ENCODE data around the gene ABCB8. TPM values are rescaled to one million over a fixed set of nuclear protein-coding genes. Genes with fewer than 3 reads are reported as not detected.
A peak's percentile ranks its signal among the peaks of the same experiment; 100 is the strongest.

ABCB8 gene
- total and polyA plus RNA-seq, 9 of the 15 experiments (the other 6 are each of a cell fraction or from before 2014, with no cell fraction given): 7.6 to 106 (median 36.3) TPM

DNA sequence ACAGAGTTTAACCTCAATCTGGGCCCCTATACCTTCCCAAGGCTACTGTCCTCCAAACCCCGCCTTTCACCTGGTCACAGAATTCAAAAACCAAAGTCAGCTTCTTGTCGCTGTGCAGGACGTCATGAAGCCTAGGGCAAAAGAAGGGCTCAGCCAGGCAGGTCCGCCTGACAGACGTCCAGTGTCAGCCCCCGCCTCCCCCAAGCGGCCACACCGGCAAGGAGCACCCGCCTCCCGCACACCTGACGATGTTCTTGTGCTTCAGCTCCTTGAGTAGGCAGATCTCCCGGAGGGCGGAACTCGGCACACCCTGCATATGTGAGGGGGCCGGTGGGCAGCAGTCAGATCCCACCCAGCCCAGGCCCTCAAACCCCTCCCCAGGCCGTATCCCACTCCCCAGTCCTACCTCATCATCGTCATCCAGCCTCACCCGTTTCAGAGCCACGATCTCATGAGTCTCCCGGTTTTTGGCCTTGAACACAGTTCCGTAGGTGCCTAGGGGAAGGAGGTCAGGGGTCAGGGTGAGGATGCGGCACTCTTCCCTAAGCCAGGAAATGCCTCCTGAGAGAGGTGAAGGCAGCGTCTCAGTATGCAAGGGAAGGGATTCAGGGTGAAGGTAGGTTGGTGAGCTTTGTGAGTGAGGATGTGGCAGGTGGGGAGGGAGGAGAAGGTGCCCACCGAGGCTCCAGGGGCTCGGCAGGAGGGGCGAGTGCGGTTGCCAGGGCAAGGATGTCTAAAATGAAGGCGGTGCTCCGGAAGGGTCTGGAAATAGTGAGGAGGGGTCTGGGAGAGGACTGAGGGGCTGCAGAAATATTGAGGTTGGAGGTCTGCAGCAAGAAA lies 28.6 kb downstream of the ABCB8 start (continued):
- TF ChIP-seq, protein P1, sequence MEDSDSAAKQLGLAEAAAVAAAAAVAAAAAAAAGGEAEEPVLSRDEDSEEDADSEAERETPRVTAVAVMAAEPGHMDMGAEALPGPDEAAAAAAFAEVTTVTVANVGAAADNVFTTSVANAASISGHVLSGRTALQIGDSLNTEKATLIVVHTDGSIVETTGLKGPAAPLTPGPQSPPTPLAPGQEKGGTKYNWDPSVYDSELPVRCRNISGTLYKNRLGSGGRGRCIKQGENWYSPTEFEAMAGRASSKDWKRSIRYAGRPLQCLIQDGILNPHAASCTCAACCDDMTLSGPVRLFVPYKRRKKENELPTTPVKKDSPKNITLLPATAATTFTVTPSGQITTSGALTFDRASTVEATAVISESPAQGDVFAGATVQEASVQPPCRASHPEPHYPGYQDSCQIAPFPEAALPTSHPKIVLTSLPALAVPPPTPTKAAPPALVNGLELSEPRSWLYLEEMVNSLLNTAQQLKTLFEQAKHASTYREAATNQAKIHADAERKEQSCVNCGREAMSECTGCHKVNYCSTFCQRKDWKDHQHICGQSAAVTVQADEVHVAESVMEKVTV (CRISPR knock-in tag; IDR thresholded peaks at IDR 0.05): no peak
- TF ChIP-seq PCBP2 (IDR thresholded peaks at IDR 0.05; ENCODE audit: low read depth, low read length, poor library complexity, severe bottlenecking): no peak
- TF ChIP-seq ZNF263 (CRISPR knock-in tag; IDR thresholded peaks at IDR 0.05; ENCODE audit: borderline replicate concordance): peak; percentile 60; the same call in 1 of the 2 replicates
- TF ChIP-seq, protein P2, sequence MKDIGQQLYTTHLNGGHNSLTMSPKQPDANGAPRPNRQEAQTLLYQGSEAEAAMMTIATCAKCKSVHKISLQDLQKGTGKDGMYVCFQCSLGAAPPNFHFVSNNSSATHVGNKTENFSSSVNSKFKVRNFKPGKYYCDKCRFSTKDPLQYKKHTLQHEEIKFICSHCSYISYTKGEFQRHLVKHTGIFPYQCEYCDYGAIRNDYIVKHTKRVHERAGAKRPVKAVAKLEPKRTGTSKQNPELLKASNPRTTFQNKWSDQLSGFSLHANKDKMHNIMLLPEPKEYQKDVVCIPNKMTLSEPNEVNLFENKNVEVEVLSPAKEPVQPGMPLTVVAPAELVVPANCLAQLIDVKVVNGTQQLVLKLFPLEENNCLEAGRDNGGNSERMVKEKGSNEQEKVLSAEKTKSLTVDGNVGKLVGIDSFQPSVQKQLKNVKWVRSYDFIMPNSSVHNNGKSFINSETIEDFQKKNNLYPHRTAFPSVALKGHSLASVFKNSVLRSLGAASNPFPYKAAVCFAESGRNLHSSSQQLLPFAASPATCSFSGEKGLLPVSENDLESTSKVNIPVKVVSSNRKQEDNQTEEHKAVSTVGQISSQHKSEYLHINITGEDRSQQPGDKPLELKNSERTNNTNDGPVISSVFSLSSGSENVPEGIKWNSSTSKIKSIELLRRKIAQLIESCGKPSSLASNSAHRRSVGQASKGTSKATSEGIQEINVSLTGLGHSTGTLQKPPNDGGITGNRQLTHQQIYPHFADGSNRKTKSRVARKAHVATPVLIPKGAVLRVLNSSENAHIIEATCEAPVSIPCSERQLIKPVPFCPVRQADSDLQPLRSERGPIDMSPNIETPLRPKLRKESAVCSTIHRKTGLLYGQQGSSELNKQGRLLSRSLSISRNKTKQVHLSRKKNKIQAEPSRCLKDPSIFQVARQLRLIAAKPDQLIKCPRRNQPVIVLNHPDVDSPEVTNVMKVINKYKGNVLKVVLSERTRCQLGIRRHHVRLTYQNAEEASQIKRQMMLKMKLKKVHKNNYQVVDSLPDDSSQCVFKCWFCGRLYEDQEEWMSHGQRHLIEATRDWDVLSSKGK (CRISPR knock-in tag; IDR thresholded peaks at IDR 0.05): no peak
- TF ChIP-seq ZC3H8 (IDR thresholded peaks at IDR 0.05): no peak
- 0 out of 2 replicates have a peak, but pooled peaks have one; percentile 22 for TF ChIP-seq ETV5 (CRISPR knock-in tag; IDR thresholded peaks at IDR 0.05; ENCODE audit: low read depth)
- no peak for TF ChIP-seq ZNF75A (CRISPR knock-in tag; IDR thresholded peaks at IDR 0.05)

All from K562 (cell line).